ENCODE measurements around the gene CELF5.

DNA sequence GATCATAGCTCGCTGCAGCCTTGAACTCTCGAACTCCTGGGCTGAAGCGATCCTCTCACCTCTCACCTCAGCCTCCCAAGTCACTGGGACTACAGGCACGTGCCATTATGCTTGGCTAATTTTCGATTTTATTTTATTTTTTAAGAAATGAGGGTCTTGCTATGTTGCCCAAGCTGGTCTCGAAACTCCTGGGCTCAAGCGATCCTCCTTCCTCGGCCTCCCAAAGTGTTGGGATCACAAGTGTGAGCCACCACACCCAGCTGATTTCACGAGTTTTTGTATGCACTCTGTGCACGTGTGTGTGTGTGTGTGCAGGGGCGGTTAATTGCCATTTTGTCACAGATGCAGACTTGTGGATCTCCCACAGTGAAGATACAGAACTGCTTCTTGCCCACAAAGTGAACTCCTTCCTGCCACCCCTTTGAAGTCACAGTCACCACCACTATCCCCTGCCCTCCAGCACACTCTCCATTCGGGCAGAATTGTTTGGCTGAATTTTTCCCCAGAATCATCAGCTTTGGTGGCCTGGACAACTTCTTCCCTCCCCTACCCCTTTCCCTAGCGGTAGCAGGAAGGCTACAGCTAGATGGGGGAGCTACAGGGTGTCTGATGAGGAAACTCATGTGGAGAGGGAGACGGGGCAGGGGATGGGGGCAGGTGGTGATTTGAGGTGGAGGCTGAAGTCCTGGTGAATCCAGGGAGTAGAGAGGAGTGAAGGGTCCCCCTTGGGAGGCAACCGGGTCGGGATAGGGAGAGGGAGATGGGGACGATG, 59.6 kb downstream of the CELF5 start:
- TF ChIP-seq, protein P1, sequence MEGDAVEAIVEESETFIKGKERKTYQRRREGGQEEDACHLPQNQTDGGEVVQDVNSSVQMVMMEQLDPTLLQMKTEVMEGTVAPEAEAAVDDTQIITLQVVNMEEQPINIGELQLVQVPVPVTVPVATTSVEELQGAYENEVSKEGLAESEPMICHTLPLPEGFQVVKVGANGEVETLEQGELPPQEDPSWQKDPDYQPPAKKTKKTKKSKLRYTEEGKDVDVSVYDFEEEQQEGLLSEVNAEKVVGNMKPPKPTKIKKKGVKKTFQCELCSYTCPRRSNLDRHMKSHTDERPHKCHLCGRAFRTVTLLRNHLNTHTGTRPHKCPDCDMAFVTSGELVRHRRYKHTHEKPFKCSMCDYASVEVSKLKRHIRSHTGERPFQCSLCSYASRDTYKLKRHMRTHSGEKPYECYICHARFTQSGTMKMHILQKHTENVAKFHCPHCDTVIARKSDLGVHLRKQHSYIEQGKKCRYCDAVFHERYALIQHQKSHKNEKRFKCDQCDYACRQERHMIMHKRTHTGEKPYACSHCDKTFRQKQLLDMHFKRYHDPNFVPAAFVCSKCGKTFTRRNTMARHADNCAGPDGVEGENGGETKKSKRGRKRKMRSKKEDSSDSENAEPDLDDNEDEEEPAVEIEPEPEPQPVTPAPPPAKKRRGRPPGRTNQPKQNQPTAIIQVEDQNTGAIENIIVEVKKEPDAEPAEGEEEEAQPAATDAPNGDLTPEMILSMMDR (IDR thresholded peaks at IDR 0.05) = no peak
- no peak for TF ChIP-seq POLR2A (IDR thresholded peaks at IDR 0.05)

Measured in esophagus squamous epithelium (tissue), 4 donors.